AG04450 (cell line): Measurements from ENCODE around the gene ATG7. TPM values are rescaled to one million over a fixed set of nuclear protein-coding genes. Genes with fewer than 3 reads are reported as not detected.
A peak's percentile ranks its signal among the peaks of the same experiment; 100 is the strongest.
"Not testable (repeated sequence)": the region's sequence is repeated elsewhere in the genome, so short reads cannot be mapped to it uniquely, and the experiment has no call there.

Source experiments
- CTCF ChIA-PET: fragments of 300-600, 350-600 bp; formaldehyde crosslinking; extraction: SDS; loops from one replicate; lab custom pipeline; 2022; ENCODE audit warnings: antibody characterized with exemption, inconsistent platforms; lab: Charles Lee
- POLR2A ChIA-PET: fragments of 350-600 bp; formaldehyde crosslinking; extraction: SDS; loops from one replicate; lab custom pipeline; 2021; ENCODE audit warnings: antibody characterized with exemption, inconsistent platforms; lab: Yijun Ruan, JAX
- DNase-seq: peaks from one replicate; pipeline ENCODE4 v3.0.0-alpha.2; 2011; ENCODE audit warnings: low read depth, low spot score
- H3K27ac ChIP-seq: one replicate; pipeline ENCODE4 v1.5.1; 2012; ENCODE audit warnings: low read depth, low read length, control low read depth
- H3K27me3 ChIP-seq: one replicate; pipeline ENCODE4 v1.6.0; 2012; ENCODE audit warnings: low read length; ENCODE audit not compliant: control insufficient read depth, insufficient read depth
- H3K4me3 ChIP-seq: 2 replicates; pipeline ENCODE4 v1.5.1; 2011; ENCODE audit warnings: mild to moderate bottlenecking, low read depth, low read length, control low read depth
- H3K9me3 ChIP-seq: 2 replicates; pipeline ENCODE4 v1.5.1; 2012; ENCODE audit warnings: low read length; ENCODE audit not compliant: control insufficient read depth, insufficient read depth
- polyA plus RNA-seq: library from polyadenylated mRNA; depleted of rRNA; stranded (reverse); fragments of >200 nt; gene quantifications from 2 replicates; pipeline ENCODE4 v1.2.3, GENCODE V29; 2011
- TF ChIP-seq, protein P1 (sequence below): IDR thresholded peaks from 2 replicates; pipeline ENCODE4 v1.5.1; 2011; ENCODE audit warnings: low read depth, low read length, control low read depth, inconsistent platforms

ATG7 gene
- polyA plus RNA-seq, 1 experiment: 51.7 TPM

DNA sequence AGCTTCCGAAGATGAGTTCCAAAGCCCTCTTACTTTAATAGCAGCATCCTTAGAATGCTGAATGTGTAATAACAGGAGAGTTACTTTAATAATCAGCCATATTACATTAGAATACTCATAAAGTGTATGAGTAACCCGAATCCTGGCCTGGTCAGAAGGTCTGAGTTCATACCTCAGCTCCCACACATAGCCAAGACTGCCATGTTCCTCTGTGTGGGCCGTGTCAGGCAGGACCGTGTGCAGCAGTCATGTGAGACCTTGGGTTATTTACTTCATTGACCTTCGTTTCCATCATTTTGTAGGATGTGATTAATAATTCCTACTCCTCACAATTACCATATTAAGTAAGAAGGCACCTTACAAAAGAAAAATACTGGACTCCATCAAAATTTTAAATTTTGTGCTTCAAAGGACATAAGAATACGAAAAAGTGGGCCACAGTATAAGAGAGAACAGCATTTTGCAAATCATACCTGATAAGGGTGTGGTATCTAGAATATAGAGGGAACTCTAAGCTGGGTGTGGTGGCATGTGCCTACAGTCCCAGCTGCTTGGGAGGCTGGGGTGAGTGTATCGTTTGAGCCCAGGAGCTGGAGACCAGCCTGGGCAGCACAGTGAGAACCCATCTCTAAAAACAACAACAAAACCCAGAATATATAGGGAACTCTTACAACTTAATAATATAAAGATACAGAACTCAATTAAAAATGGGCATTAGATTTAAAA lies 163.4 kb downstream of the ATG7 start:
- ChIA-PET CTCF (no interaction called here), POLR2A (no interaction called here)
- no peak overlapping the region for H3K27ac ChIP-seq
- H3K9me3 ChIP-seq: no peaks in the 10 kb centered on the region
- no peak overlapping the region for H3K4me3 ChIP-seq
- DNase-seq: no peak
- TF ChIP-seq, protein P1, sequence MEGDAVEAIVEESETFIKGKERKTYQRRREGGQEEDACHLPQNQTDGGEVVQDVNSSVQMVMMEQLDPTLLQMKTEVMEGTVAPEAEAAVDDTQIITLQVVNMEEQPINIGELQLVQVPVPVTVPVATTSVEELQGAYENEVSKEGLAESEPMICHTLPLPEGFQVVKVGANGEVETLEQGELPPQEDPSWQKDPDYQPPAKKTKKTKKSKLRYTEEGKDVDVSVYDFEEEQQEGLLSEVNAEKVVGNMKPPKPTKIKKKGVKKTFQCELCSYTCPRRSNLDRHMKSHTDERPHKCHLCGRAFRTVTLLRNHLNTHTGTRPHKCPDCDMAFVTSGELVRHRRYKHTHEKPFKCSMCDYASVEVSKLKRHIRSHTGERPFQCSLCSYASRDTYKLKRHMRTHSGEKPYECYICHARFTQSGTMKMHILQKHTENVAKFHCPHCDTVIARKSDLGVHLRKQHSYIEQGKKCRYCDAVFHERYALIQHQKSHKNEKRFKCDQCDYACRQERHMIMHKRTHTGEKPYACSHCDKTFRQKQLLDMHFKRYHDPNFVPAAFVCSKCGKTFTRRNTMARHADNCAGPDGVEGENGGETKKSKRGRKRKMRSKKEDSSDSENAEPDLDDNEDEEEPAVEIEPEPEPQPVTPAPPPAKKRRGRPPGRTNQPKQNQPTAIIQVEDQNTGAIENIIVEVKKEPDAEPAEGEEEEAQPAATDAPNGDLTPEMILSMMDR: no peak
- no peaks in the 10 kb centered on the region for H3K27me3 ChIP-seq

DNA sequence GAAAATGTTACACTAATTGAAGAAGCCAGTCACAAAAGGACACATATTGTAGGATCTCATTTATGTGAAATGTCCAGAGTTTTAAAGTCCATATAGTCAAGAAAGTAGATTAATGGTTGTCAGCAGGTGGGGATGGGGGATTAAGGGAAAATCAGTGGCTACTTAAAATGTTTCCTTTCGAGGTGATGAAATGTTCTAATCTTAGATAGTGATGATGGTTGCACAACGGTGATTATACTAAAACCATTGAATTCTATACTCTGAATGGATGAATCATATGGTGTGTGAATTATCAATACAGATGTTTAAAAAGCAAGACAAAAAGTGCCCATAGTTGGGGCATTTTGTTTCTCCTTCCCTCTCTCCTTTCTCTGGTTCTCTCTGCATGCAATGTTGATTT lies 164.6 kb downstream of the ATG7 start:
- ChIA-PET CTCF (no interaction called here), POLR2A (no interaction called here)
- DNase-seq: no peak
- TF ChIP-seq, protein P1: no peak
- Histone ChIP-seq H3K4me3 (no peak overlapping the region), H3K27me3 (no peaks in the 10 kb centered on the region), H3K9me3 (no peaks in the 10 kb centered on the region), H3K27ac (no peak overlapping the region)

DNA sequence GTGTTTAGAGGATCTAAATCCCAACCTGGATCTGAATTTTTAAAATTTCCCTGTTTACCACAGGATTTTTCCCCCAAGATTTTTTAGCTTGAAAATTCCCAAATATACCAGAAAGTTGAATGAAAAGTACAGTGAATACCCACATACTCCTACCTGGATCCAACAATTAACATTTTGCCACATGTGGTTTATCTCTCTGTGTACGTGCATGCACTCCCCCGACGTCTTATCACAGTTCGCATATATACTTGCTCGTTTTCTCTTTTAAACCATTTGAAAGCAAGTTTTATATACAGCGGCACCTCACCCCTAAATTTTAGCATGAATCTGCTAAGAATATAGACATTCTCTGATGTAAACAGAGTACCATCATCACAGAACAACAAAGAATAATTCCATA lies 165.3 kb downstream of the ATG7 start:
- ChIA-PET POLR2A (no interaction called here), CTCF (no interaction called here)
- H3K27me3 ChIP-seq: no peaks in the 10 kb centered on the region
- H3K9me3 ChIP-seq: no peaks in the 10 kb centered on the region
- DNase-seq: no peak
- H3K27ac ChIP-seq: no peak overlapping the region
- TF ChIP-seq, protein P1: no peak
- H3K4me3 ChIP-seq: no peak overlapping the region

DNA sequence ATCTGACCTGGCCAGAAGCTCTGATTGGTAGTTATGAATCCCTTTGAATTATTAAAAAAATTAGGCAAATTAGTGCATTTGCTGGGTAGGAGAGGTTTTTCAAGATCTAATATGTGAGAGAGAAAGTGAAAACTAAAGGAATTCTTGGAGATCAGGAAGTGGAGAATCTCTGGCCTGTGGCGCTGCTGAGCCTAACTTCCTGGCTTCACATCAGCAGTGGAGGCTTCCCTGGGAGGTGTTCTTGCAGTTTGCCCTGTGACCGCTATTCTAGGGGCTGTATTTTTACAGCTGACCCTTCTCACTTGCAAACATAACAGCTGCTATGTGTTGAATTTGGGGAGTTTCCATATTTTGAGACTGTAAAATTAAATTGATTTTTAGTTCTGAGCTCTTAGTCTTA lies 166.4 kb downstream of the ATG7 start:
- TF ChIP-seq, protein P1: 0 out of 2 replicates have a peak, but pooled peaks have one; percentile 24
- POLR2A ChIA-PET: interaction anchor here (0.7 kb wide), 1 partner anchor 268 kb away, joined by 4 read pairs; no protein-coding TSS in a partner anchor
- CTCF ChIA-PET: interaction anchor here (0.6 to 1.2 kb wide), 3 partner anchors 10 to 1162 kb away, joined by 3 to 4 read pairs (median 3); no protein-coding TSS in a partner anchor
- H3K27me3 ChIP-seq: no peaks in the 10 kb centered on the region
- no peak overlapping the region for H3K27ac ChIP-seq
- no peak for DNase-seq
- H3K4me3 ChIP-seq: no peak overlapping the region
- H3K9me3 ChIP-seq: no peaks in the 10 kb centered on the region

DNA sequence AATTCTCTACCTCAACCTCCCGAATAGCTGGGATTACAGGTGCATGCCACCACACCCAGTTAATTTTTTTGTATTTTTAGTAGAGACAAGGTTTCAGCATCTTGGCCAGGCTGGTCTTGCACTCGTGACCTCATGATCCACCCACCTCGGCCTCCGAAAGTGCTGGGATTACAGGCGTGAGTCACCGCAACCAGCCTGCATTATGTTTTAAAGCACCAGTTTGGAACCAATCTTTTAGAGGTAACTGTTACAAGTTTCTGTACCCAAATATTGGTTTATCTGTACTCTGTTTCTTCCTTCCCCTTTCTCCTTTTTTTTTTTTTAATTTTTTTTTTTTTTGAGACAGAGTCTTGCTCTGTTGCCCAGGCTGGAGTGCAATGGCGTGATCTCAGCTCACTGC lies 169.1 kb downstream of the ATG7 start:
- CTCF ChIA-PET: interaction anchor here (0.6 kb wide), 1 partner anchor 14 kb away, joined by 3 read pairs; no protein-coding TSS in a partner anchor
- H3K27me3 ChIP-seq, H3K27ac ChIP-seq, DNase-seq, H3K4me3 ChIP-seq, H3K9me3 ChIP-seq, POLR2A ChIA-PET: not testable (repeated sequence)
